ENCODE data around the gene MSMP.

Gene MSMP

GRCh38 chr9:35719546-35719945 is 34.5 kb downstream of the MSMP start:
- no peak overlapping the region for H3K4me3 Mint-ChIP-seq
- no peak overlapping the region for H3K27ac Mint-ChIP-seq
- H3K9me3 Mint-ChIP-seq = no peaks in the 10 kb centered on the region
- peaks cover 5% of the 10 kb centered on the region for H3K4me1 Mint-ChIP-seq
- peaks cover 89% of the 10 kb centered on the region for H3K36me3 Mint-ChIP-seq (ENCODE audit: low read depth)
- no peak for TF ChIP-seq CTCF (IDR thresholded peaks at IDR 0.05; ENCODE audit: unreplicated experiment in 3 of 3)
- no peaks in the 10 kb centered on the region for H3K27me3 Mint-ChIP-seq (ENCODE audit: low read depth)

GRCh38 chr9:35718721-35719511 is 35.2 kb downstream of the MSMP start:
- Mint-ChIP-seq H3K27me3 (ENCODE audit: low read depth) (no peaks in the 10 kb centered on the region), H3K9me3 (no peaks in the 10 kb centered on the region), H3K27ac (no peak overlapping the region), H3K4me3 (no peak overlapping the region), H3K36me3 (ENCODE audit: low read depth) (peaks cover 89% of the 10 kb centered on the region), H3K4me1 (peaks cover 5% of the 10 kb centered on the region)
- no peak for TF ChIP-seq CTCF (IDR thresholded peaks at IDR 0.05; ENCODE audit: unreplicated experiment in 3 of 3)

GRCh38 chr9:35717132-35717870 is 36.8 kb downstream of the MSMP start:
- H3K36me3 Mint-ChIP-seq (ENCODE audit: low read depth) = peaks cover 87% of the 10 kb centered on the region
- H3K9me3 Mint-ChIP-seq = no peaks in the 10 kb centered on the region
- H3K27ac Mint-ChIP-seq = no peak overlapping the region
- no peak overlapping the region for H3K4me3 Mint-ChIP-seq
- H3K4me1 Mint-ChIP-seq = peaks cover 5% of the 10 kb centered on the region
- TF ChIP-seq CTCF (IDR thresholded peaks at IDR 0.05; ENCODE audit: unreplicated experiment in 3 of 3) = no peak
- H3K27me3 Mint-ChIP-seq (ENCODE audit: low read depth) = no peaks in the 10 kb centered on the region

- peaks cover 86% of the 10 kb centered on the region for H3K36me3 Mint-ChIP-seq (ENCODE audit: low read depth)
- no peak for TF ChIP-seq CTCF (IDR thresholded peaks at IDR 0.05; ENCODE audit: unreplicated experiment in 3 of 3)
- no peak overlapping the region for H3K27ac Mint-ChIP-seq
- H3K4me1 Mint-ChIP-seq = peaks cover 5% of the 10 kb centered on the region
- no peak overlapping the region for H3K4me3 Mint-ChIP-seq
- no peaks in the 10 kb centered on the region for H3K27me3 Mint-ChIP-seq (ENCODE audit: low read depth)
- H3K9me3 Mint-ChIP-seq = no peaks in the 10 kb centered on the region
Observed at GRCh38 chr9:35716230-35716629, 37.8 kb downstream of the MSMP start.

- H3K4me3 Mint-ChIP-seq = no peak overlapping the region
- peak overlapping the region in 1 of 3 experiments; percentile 49 for H3K27ac Mint-ChIP-seq
- H3K27me3 Mint-ChIP-seq (ENCODE audit: low read depth) = no peaks in the 10 kb centered on the region
- no peak for TF ChIP-seq CTCF (IDR thresholded peaks at IDR 0.05; ENCODE audit: unreplicated experiment in 3 of 3)
- H3K36me3 Mint-ChIP-seq (ENCODE audit: low read depth) = peaks cover 86% of the 10 kb centered on the region
- peaks cover 5% of the 10 kb centered on the region for H3K4me1 Mint-ChIP-seq
- no peaks in the 10 kb centered on the region for H3K9me3 Mint-ChIP-seq
Observed at GRCh38 chr9:35714579-35715252, 39.4 kb downstream of the MSMP start.

Data from nephron (organoid).